HG03342 (cell line): ENCODE measurements around the gene CHST11.
"Not testable (repeated sequence)": the region's sequence is repeated elsewhere in the genome, so short reads cannot be mapped to it uniquely, and the experiment has no call there.

Experiments used
- ATAC-seq: cut with Tn5 transposase; IDR thresholded peaks from one replicate; pipeline ENCODE4 v1.9.1; 2021; ENCODE audit warnings: mild to moderate bottlenecking, moderate library complexity; ENCODE audit not compliant: unreplicated experiment

CHST11 gene

DNA sequence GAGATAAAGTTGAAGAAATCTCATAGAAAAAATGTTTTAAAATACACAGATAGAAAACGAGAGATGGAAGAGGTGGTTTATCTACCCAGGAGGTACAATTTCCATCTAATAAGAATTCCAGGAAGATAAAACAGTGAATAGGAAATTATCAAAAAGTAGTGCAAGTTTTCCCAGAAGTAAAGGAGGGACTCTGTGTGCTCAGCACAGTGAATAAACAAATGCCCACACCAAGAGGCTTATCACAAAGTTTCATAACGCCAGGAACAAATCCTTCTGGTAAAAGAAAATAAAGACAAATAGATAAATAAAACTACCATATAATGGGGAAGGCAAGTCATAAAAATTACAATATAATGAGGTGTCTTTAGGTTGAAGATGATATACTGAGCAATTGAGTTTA is 322.4 kb downstream of the CHST11 start:
- ATAC-seq: no peak

DNA sequence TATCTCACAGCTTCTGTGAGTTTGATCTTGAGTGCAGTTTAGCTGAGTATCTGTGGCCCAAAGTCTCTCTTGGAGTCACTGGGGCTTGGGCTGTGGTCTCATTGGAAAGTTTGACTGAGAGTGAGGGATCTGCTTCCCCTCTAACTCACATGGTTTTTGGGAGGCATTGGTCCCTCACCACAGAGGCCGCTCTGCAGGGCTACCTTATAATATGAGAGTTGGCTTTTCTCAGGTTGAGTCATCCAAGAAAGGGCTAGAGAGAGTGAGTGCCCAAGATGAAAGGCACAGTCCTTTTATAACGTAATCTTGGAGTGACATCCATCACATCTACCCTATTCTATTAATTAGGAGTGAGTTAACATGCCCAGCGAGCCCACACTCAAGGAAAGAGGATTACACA is 325.5 kb downstream of the CHST11 start:
- no peak for ATAC-seq

DNA sequence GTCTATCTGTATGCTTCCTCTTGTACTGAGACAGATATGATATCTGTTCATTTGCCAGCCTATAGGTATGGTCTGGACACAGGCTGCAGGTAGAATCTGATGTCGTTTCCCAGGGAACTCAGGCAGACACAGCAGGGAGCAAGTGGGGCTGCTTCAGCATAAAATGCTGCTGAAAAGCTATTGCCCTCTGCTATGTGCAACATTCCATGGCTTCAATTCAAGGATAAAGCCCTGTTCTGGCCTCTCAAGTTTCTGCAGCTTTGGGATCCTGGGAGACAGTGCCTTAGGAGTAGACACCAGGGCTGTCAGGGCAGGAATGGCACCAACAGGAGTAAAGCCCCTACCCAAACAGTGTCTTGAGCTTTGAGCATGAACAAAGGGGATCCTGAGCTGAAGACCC is 327.8 kb downstream of the CHST11 start:
- no peak for ATAC-seq

DNA sequence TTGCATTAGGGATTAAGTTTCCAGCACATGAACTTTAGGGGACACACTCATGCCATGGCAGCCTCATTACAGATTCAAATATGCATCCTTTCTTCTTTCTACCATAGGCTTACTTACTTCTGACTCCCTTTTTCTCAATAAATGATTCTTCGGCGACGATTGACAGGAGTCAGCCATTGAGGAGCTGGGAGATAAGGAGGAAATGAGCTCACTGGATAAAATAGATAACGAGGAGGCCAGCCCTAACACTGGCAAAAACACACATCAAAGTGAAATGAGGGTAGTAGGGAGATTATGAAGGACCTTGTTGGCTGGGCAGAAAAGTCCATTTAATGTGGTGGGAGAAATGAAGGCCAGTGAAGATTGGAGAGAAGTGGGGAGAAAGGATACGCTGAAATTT is 329.1 kb downstream of the CHST11 start:
- no peak for ATAC-seq

DNA sequence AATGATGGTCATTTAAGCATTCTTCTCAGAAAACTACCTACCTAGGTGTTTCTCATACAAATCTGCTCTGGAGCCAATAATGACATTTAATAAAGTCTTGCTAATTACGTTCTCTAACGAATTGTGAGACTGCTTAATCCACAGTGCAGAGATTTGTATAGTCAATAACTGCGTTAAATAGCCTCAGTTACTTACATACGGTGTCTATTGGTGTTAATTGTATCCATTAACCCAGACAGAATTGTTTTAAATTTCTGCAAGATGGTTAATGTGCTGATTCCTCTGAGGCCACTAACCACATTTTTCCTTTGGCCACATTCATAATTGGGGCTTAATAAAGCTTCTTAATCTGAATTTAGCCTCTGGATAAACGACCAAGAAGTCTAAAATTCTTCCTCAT is 329.6 kb downstream of the CHST11 start:
- no peak for ATAC-seq

DNA sequence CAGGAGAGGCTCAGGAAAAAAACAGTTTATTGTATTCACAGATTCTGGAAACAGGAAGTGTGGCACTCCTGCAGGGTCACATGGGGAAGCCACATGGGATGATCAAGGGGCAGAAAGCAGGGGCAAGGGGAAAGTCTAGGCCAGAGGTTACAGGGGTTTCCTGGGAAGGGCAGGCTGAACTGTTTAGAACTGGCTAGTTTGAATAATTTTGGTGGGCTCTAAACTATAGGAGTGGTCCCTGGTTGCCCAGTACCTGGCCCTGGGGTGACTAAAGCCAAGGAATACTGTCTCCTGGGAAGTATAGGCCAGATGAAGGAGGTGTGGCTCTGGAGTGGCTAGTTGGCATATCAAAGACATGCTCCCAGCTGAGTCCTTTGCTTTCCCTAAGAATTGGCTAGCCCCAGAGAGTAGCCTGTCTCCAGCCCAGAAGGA is 332.1 kb downstream of the CHST11 start:
- ATAC-seq: no peak

DNA sequence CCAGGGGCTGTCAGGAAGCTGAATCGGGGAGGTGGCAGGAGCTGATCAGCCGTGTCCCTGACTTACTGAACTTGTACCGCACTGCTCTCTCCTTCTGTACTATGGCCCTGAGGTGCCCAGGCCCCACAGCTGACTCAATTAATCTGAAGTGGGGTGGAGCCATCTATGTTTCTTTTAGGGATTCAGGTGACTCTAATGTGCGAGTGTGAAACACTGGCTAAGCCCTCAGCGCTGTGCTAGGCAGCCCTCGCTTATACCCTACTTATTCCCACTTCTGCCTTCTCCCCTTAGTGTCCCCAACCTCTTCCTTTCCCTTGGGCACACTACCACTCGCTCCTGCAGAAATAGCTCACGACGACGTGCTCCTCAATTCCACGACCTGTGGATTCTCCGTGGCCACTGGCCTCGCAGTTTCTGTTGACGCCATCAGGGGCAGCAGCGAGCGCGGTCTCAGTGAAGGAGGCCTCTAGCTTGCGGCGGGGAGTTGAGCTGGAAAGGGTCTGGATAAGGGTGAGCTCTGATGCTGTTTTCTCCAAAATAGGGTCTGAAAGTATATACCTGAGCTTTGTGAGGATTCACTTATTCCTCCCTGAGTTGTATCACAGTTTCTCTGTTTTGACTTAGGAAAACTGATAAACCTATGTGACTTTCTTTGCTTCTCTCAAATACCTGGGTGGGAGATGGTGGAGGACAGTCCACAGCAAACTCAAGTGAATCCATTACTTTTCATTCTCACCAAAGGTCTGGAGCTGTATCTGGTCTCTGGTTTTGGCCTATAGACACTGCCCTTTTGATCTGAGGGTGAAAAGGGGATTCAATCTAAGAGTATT is 333.8 kb downstream of the CHST11 start:
- ATAC-seq: no peak

DNA sequence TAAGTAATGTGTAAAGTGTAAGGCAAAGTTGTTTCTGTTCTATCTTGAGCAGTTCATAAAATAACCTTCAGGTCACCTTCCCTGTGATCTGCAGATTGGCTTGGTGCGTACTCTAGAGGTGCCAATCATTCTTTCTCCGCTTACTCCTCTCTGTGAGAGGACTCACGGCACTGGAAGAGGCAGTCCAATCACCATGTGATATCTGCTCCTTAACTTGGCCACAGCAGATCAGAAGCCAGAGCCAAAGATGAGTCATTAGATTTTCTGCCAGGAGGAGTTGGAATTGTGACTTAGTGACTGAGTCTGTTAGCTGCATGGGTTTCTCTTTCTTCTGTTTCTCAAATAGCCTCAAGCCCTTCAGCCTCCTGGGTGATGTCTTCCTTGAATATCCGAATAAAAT is 335.8 kb downstream of the CHST11 start:
- ATAC-seq: no peak

DNA sequence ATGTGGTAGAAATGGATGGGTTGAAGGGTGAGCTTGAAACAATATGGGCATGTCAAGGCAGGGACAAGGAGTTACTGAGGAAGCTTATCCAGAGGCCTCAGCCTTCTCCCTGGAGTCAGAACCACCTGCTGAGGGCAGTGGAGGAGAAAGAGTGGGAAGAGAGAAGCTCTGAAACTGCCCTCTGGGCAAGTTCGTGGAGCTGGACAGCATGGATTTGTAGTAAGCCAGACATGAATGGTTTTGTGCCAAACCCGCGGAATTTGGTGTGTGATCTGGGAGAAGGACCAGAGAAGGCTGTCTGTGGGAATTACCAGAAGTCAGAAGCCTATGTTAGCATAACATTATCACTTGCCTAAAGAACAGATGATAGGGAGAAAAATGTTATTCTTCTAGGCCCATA is 336.5 kb downstream of the CHST11 start:
- no peak for ATAC-seq

DNA sequence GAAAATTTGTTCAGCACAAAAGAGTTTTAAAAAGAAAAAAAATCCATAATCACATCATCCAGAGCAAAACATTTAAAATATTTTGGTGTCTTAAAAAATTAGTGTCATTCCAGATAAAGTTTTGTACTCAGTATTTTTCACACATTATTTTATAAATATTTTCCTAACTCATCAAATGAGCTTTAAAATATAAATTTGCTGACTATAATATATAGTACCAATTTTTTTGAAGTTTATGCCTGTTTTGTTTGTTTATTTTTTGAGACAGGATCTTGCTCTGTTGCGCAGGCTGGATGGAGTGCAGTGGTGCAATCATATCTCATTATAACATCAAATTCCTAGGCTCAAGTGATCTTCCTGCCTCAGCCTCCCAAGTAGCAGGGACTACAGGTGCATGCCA is 337.2 kb downstream of the CHST11 start:
- no peak for ATAC-seq

DNA sequence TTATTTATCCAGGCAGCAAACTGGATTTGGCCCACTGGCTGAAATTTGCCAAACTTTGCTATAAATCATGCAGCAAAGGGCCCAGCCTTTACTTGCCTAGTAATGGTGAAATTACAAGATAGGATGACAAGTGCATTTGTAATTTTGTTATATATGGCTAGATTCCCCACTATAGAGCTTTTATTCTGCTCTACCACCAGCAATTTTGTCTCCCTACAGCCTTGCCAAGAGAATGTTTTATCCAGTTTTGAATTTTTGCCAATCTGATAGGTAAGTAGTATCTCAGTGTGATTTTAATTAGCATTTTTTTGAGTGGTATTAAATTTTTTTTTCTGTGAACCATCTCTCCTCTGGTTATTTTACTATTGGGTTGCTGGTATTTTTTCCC is 339.7 kb downstream of the CHST11 start:
- ATAC-seq: no peak

DNA sequence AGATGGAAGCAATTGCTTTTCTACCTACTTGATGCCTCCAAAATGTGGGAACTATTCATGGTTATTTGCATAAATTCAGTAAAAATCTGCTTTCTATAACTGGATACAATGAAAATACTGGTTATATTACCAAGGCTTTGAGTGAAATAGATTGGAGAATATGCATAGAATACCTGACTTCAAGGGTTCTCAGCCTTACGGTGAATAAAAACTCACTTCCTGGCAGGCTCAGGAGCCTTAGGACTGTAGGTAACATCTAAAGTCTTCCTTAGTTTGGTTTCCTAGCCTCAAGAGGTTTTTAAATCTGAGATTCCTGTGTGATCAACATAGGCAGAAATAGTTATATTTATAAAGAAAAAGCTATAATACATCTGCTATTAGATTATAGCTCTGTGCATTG is 342.7 kb downstream of the CHST11 start:
- no peak for ATAC-seq

DNA sequence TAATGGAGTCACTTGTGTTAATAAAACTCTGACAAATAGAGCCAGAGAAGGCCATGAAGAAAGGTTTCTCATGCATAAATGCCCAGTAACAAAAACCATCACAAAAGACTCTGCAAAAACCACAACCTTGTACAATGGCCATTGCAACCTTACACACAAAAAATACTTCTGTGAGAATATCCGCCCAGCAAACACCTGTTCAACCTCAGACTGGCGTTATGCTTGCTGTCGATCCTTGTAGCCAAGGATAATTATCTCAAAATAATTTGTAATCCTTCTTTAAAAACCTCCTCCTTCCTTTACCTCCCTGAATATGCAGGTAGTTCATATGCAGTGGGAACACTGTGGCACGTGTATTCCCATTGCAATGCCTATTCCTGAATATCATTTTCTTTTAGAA is 344.3 kb downstream of the CHST11 start:
- ATAC-seq: no peak

DNA sequence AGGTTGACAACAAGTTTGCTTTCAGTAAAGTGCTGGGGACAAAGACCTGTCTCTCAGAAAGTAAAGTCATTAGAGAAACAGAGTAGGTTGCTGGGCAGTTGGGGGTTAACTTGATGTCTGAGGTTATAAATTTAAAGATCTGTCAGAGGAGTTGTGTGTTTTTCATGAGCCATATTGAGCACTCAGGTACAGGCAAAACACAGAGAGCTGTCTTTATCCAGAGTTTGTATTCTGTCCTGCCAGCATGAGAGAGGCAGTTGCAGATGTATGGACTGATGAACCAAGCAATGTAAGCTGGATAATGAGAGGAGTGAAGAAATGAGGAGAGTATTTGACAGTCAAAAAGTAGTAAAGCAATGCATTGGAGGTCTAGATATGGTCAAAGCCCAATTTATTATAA is 344.7 kb downstream of the CHST11 start:
- no peak for ATAC-seq

DNA sequence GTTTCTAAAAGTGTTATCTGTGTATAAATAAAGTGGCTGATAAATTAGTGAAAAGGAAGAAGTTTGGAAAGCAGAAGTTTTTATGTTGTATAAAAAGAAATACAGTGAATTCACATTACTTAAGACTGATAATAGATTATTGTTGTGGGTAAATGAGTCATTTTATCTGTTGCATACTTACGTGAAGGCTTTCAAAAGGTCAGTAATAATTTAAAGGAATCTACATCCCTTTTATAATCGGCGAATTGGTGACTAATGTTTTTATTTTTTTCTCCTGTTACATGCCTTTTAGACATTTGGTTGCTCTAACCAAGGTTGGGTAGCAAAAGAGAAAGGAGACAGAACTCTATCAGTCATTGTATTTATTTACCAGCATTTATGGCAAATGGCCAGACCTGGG is 345.5 kb downstream of the CHST11 start:
- ATAC-seq: no peak

DNA sequence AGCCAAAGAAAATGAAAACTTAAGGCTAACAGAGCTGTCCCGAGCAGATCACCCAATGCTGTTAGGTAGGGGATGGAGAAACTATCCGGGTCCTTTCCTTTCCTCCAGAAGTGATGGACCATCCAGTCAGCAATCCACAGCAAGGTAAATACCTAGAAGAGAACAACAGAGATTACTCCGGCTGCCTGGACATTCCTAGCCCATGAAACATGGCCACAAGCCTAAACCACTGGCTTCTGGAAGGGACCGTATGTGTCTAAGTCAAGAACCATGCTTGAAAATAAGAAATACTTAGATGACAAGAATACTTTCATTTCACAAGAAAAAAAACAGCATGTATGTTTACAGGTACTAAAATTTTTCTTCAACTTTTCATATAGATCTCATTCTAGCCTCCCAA is 348.4 kb downstream of the CHST11 start:
- ATAC-seq: no peak

DNA sequence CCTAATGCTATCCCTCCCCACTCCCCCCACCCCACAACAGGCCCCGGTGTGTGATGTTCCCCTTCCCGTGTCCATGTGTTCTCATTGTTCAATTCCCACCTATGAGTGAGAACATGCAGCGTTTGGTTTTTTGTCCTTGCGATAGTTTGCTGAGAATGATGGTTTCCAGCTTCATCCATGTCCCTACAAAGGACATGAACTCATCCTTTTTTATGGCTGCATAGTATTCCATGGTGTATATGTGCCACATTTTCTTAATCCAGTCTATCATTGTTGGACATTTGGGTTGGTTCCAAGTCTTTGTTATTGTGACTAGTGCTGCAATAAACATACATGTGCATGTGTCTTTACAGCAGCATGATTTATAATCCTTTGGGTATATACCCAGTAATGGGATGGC is 349.4 kb downstream of the CHST11 start:
- not testable (repeated sequence) for ATAC-seq

DNA sequence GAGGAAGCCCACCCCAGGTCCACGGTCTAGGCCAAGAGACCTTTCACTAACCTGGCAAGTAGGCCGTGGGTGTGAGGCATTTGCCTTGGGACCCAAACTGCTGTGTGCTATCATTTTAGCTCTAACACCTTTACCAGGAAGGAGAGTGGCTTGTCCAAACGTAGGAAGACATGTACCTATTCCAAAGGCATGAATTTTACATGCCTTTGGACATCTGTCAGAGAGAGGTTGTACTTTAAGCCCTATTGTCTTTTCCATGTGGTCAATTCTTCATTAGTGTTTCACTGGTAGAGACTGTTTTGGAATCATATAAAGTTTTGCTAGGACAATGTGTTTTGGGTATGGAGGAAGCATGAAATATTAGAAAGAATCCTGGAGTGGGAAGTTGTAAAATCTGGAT is 352.5 kb downstream of the CHST11 start:
- no peak for ATAC-seq

DNA sequence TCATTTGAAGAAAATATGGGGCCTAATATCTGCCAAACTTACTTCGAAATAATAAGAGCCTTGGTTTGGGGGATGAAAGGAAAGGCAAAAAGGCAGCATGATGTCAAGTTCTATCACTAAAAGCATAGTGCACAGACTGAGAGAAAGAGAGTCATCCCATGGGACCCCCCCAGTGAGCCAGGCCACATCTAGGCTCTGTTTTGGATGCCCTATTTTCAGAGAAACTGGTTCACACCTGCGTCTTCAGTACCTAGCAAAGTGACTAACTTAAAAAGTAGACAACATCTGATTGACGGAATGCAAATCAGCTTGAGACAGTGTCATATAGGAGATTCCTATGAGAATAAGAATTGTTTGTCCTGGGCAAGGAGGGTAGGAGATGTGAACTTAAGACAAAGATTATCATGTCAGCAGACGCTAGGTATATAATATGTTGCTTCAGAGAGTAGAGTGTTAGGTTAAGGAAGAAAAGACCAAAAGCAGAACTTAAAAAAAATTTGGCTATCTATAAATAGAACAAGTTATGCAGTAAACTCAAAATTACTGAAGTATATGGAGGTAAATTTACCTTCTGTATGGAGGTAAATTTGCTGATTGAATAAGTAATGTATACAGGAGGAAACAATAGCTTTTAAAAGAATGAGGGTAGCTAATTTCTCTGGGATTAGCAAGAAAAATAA is 353.1 kb downstream of the CHST11 start:
- ATAC-seq: no peak
